ENCODE measurements around the gene HNRNPC.
A peak's percentile ranks its signal among the peaks of the same experiment; 100 is the strongest.
"Not testable (repeated sequence)": the region's sequence is repeated elsewhere in the genome, so short reads cannot be mapped to it uniquely, and the experiment has no call there.

The HNRNPC gene

DNA sequence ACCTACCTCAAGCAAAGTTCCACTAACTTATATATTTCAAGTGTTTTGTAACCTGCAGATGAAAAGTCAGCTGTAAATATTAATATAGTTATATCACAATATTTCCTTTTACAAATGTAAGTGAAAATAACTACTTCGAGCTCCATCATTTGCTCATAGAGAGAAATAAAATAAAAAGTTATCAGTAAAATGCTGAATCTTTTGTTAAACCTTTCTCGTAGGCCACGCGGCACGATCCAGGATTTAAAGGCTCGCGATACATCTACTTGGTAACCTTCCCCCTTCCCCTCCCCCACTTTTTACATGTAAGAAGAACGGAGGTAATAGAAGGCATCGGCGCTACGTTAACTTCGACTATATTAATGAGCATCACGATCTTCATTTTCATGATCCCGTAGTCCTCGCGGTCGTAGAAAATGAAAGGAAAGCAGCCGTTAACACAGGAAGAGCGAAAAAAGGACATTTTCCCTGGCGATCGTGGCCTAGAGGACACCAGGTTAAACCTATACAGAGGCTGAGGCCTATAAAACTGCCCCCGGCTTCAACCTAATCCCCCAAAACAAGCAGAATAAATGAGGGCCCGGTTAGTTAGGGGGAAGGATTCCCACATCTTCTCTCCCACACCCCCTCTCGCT is 508 bp downstream of the HNRNPC start:
- DNase-seq: peak; percentile 40

DNA sequence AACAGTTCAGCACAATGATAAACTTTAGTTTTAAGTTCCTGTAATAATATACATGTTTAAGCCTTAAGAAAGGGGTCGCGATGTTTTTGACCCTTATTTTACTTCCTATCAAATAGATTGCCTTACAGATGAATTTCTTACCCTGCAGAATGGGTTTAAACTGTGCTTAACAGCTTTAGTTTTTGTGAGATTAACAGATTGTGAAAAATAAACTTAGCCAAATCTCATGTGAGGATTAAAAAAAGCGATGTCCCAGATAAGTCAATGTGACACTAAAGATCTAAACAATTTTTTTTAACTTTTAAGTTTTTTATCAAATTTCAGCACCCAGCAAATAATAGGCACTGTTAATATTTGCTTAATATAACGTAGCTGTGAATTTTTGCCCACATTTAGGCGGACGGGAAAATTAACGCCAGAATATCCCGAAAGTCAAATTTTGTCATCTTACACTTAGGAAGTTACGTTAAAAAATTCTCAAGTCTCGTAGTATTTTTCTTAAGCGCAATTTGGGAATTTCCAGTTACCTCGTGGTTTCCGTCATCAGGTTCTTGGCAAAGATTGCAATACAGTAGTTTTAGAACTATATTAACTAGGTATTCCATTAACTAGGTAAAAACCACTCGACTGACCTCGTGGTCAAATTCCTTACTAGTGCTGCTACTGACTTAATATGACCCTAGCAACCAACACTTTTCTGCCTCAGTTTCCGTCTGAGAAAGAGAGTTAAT is 1.2 kb downstream of the HNRNPC start:
- DNase-seq: no peak

DNA sequence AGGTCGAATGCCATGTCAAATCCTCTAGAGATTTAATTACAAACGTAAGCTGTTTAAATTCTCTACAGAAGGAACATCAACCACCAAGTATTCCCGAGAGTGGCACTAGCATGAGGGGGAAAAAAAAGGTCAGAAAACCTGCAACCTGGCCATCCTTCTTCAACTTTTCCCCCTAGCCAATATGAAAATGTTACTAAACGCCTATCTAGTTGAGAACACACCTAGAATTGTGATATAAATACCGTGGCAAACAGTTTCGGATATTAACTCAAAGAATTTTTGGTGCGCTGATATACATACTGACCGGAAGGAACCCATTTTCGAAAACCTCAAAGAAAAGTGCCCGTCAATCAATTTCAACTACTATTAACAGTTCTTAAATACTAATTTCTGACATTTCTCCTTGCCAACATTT is 1.8 kb downstream of the HNRNPC start:
- DNase-seq: no peak

DNA sequence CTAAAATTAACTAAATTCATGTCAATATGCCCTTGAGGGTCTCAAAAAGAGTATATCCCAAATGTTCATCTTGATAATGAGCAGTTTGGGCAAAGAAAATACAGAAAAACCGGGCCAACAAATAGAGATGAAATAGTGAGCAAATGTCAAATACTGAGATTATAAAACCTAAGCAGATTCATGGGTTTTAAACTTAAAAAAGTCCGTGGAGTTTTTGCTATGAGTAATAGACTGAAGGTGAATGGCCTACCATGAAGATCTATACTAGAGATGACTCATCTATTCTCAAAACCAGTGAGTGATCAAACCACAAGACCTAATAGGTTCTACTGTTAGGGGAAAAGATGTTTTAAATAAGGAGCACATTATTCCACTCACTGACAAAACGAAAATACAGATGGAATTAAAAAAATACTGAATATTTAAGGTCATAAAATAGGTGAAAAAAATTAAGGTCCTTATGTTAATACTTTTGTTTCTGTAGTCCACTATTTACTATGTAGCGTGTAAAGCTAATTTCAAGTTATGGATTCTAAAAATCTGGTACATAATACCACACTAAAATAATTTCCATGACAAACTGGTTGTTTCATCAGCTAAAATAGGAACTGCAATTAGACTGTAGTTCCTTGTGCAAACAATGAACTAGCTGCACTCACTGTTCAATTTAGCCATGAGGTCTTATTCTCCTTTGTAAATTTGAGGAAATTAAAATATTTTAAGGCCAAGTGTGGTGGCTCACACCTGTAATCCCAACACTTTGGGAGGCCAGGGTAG is 5.0 kb downstream of the HNRNPC start:
- DNase-seq: no peak

DNA sequence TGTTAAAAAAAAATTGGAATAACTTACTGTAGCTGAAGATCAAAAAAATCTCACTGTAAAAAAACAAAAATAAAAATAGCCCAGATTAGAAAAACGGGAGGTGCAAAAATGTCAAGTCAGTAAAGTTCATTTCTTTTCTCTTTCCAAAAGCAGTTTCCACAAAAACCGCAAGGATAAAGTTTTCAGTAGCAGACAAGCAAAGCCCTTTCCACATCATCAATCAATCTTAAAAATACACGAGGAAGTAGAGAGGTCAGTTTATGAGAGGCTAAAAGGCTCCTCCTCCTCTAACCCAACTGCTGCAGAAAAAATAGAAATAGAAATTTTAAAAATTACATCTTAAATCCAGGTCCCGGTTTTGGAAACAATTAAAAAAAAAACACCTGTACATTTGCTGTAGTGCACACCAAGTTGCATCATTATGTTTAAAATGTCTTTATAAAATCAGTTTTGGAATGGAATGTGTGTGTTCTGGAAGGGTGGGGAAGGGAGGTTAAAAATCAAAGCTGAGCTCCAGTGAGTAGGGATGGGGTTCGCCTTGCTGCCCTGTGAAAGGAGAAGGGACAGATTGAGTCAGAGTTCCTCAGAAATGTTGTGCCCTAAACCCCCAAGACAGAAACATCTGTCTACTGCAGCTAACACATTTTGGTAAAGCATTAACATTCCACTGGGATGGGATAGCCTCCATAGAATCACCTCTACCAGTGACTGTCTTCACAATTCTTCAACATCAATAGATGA is 5.8 kb downstream of the HNRNPC start:
- DNase-seq: no peak

DNA sequence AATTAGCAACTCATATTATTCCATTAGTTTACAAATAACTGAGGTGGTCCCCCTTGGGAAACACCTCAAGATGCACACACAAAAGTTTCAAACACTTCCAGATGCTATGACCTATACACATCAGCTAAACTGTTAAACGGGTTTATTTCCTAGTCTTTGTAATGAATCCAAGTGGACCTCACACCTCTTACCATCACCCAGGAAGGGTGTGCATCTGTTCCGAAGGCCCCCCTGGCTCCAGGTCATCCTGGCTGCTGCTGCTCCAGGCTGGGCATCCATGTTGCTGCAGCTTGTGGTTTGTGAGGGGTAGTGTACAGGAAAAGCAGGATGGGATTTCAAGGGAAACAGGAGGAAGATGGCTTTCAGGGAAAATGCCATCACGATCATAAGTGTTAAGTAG is 6.8 kb downstream of the HNRNPC start:
- no peak for DNase-seq

DNA sequence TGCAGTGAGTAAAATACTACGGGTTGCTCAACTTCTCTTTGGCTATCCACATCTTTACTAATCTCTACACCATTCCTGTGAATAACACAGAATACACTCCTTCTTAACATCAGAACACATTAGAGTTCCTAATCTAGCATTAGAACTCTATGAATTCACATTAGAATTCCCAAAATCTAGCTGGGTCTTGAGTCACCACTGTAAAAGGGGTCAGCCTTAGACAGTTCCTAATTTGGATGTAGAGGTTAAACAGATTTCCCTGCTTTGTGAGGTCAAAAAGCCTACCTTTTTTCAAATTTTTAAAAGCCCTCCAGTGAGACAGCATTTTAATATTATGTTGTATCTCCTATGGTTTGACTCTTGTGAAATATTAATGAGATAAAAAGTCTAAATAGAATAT is 7.4 kb downstream of the HNRNPC start:
- DNase-seq: no peak

DNA sequence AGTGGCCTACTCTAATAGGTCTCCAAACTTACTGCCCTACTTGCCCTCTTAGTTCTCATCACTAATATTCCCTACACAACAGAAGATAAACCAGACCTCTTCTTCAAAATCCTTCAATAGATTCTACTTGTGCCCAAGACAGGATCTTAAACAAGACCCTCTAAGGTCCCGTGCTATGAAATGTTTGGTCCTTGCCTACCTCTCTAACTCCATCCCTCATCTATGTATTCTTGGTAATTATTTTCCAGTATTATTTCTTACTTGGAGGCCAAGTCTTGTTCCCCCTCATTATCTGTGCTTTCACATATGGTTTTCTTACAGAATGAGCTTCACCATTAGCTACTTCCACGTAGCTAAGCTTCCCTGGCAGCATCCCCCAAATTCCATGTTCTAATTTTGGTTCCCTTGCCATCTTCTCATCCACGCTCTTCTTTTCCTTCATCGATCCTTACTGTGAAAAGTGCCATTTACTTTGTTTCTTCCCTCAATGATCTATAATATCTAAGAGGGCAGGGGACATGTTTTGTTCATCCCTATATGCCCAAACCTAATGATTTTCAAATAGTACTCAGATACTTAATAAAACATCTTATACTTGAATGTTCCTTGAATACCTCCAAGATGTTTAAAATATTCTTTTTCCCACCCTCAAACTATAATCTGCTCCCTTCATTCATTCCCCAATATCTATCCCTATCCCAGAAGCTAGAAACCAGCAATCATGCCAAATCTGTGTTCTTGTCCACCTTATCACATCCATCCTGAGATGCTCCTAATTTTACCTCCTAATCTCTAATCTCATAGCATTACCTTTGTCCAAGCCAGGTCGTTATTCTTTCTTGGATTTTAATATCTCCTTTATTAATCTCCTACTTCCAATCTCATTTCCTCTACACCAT is 10.1 kb downstream of the HNRNPC start:
- DNase-seq: no peak

DNA sequence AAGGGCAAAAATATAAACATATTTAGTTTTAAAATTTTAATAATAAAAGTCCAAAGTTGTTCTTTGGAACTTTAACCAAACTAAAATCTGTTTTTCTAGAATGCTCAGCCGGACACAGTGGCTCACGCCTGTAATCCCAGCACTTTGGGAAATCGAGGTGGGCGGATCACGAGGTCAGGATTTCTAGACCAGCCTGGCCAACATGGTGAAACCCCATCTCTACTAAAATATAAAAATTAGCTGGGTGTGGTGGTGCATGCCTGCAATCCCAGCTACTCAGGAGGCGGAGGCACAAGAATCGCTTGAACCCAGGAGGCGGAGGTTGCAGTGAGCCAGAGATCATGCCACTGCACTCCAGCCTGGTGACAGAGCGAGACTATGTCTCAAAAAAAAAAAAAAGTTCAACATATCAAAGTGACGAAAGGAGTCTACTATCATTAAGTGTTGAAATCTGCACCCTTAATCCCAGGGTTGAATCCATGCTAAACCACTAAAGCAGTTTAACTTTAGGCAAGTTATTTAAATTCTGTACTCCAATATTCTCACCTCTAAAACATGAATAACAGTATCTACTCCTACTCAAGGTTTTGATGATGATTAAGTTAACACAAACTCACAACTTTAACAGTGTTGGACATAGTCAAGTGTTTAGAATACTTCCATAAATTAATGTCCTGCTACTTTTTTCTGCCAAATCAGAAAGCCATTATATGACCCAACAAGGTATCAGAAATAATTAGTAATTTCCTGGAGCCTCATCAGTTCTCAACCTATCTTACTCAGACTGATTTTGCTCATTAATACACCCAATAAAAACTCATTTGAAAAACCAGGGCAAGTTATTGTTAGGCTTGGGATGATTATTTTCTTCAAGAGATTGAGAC is 11.0 kb downstream of the HNRNPC start:
- no peak for DNase-seq

DNA sequence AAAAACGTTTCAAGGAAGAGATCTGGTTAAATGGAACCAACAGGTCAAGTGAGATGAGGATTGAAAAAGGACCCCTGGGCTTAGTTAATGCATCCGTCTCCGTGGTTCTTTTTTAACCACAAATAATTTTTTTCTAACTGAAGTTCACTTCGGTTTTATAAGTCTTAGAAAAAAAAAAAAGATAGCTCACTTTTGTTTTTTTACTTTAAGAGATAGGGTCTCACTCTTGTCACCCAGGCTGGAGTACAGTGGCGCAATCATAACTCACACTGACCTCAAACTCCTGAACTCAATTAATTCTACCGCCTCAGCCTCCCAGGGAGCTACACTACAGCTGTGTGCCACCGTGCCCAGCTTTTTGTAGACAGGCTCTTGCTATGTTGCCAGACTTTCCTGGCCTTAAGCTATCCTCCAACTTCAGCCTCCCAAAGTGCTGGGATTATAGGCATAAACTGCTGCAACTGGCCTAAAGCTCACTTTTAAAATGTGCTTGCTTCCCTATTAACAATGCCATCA is 11.8 kb downstream of the HNRNPC start:
- no peak for DNase-seq

DNA sequence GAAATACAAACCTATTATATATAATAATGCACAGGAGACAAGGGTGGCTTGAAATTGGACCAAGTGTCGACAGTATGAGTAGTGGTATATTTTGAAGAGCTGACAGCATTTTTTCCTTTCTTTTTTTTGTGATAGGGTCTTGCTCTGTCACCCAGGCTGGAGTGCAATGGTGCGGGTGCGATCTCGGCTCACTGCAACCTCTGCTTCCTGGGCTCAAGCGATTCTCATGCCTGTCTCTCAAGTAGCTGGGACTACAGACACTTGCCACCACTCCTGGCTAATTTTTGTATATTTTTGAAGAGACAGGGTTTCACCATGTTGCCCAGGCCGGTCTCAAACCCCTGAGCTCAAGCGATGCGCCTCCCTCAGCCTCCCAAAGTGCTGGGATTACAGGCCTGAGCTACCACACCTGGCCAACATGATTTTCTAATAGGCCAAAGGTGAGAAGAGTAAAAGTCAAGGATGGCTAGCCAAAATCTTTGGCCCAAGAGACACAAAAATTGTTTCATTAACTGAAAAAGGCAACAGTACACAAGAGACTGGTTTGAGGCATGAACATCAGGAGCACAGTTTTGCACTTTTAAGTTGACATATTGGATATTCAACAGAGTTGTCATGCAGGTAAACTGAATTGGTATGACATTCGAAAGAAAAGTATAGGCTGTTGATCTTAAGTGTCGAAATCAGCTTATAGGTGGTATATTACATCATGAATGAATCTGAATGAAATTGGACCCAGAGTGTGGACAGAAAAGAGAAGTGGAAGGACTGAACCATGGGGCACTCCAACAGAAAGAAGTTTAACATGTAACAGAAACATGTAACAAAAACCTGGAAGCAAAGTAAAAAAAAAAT is 12.5 kb downstream of the HNRNPC start:
- no peak for DNase-seq

DNA sequence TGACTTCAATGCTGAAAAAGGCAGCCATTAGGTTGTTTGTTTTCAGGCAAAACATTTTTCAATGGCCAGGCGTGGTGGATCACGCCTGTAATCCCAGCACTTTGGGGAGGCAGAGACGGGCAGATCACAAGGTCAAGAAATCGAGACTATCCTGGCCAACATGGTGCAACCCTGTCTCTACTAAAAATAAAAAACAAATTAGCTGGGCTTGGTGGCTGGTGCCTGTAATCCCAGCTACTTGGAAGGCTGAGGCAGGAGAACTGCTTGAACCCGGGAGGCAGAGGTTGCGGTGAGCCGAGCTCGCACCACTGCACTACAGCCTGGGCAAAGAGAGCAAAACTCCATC is 13.2 kb downstream of the HNRNPC start:
- not testable (repeated sequence) for DNase-seq

DNA sequence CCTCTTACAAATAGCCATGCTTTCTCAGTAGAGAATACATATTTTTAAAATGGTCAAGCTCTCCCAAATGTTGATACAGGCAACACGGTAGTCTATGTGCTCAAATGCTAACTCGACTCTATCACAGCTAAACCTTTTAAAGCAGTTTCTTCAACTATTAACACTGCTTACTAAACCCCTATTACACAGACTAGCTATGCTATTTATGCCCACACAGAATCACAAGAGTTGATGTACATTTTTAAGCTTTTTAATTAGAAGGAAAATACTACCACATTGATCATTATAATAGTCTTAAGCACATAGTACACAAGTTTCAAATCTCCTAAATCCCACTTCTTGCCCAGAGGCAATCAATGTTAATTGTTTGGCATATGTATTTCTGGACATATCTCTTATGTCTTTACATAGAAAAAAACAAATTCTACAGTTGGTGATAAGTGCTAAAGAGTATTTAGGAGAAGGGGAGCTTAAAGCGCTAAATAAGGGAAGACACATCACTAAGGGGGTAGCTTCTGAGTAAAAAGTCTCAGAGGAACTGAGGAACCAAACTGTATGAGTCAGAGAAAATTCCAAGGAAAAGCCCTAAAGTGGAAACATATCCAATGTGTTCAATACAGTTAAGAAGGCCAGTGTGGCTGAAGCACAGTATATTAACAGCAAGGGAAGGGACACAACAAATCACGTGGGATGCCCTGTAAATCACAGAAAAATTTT is 13.7 kb downstream of the HNRNPC start:
- DNase-seq: no peak

DNA sequence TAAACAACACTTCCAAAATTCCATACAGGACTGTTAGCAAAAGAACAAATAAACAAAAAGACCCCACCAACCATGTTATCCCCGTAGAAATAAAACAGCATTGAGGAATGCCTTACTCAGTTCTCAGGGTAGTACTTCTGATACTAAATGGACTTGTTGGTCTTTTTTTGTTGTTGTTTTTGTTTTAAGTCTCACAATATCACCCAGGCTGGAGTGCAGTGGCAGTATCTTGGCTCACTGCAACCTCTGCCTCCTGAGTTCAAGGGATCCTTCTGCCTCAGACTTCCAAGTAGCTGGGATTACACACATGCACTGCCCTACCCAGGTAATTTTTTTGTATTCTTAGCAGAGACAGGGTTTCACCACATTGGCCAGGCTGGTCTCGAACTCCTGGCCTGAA is 17.1 kb downstream of the HNRNPC start:
- DNase-seq: no peak

DNA sequence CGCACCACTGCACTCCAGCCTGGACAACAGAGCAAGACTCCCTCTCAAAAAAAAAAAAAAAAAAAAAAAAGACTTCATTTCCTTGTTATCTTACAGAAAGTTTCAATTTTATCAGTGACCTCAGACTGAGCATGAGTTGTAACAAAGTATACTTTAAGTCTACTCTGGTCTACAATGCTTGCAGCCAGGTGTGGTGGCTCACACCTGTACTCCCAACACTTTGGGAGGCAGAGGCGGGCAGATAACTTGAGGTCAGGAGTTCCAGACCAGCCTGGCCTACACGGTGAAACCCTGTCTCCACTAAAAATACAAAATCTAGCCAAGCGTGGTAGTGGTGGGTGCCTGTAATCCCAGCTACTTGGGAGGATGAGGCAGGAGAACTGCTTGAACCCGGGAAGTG is 18.0 kb downstream of the HNRNPC start:
- no peak for DNase-seq

DNA sequence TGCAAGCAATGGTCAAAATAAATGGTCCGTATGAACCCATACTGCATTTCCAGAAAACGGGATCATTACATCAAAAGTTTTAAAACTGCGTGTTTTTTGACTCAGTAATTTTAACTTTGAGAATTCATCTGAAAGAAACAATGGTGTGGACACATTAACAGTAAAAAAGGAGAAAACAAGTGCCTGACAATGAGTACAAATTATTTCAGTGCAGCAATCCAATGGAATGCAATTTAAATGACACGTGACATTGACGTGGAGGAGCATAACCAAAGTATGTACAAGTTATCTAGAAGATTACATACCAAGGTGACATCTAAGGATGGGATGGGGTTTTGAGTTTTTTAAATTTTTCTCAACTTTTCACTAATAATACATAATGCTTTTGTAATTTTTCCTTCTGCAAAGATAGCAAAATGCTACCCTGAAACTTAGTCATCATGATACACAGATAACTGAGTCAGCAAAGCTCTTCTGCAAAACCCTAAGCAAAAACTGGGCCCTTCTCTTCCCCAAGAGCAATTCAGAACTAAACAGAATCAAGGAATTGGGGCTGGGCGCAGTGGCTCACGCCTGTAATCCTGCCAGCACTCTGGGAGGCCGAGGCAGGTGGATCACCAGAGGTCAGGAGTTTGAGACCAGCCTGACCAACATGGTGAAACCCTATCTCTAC is 20.4 kb downstream of the HNRNPC start:
- DNase-seq: no peak

DNA sequence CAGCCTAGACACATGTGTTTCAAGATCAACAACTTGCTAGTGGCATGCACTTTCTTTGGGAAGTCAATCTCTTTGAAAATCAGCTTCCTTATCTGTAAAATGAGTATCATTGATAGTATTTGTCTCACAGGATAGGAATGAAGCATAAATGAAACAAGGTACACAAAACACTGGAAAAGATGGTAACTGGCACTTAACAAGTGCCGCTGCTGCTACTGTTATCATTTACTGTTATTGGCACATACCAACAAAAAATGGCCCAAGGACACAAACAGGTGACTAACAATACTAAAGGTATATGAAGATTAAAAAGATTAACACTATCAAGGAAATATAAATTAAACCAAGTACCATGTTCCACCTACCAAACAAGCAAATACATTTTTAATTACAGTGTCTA is 20.9 kb downstream of the HNRNPC start:
- no peak for DNase-seq

DNA sequence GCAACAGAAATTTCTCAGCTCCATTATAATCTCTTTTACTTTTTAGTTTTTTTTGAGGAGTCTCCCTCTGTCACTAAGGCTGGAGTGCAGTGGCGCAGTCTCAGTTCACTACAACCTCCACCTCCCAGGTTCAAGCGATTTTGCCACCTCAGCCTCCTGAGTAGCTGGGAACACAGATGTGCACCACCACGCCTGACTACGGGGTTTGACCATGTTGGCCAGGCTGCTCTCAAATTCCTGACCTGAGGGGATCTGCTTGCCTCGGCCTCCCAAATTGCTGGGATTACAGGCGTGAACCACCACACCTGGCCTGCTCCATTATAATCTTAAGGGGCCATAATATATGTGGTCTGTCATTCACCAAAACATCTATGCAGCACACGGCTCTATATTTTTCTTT is 23.4 kb downstream of the HNRNPC start:
- DNase-seq: no peak

DNA sequence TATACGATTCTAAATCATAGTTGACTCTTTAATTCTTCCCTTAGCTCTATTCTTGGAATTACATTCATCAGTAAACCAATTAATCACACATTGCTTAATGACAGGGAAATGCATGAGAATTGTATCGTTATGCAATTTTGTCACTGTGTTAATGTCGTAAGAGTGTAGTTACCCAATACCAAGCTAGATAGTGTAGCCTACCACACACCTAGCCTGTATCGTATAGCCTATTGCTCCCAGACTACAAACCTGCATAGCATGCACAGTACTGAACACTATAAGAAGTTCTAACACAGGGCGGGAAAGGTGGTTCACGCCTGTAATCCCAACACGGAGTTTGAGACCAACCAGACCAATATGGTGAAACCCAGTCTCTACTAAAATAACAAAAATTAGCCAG is 24.7 kb downstream of the HNRNPC start:
- DNase-seq: no peak

All from NCI-H2227 treated with DMSO at 0.1 percent for 48 hours (cell line).